HUES6 (cell line): ENCODE measurements around the gene FTCDNL1.

Experiments used
- H3K27ac ChIP-seq: 2 replicates; pipeline ENCODE4 v1.7.0; 2013; ENCODE audit warnings: low read depth, mild to moderate bottlenecking, low read length, inconsistent platforms
- H3K27me3 ChIP-seq: 2 replicates; pipeline ENCODE4 v1.6.1; 2013; ENCODE audit warnings: low read length; ENCODE audit not compliant: control insufficient read depth, insufficient read depth
- H3K36me3 ChIP-seq: 2 replicates; pipeline ENCODE4 v1.6.1; 2013; ENCODE audit warnings: low read length; ENCODE audit not compliant: control insufficient read depth, insufficient read depth
- H3K4me1 ChIP-seq: 2 replicates; pipeline ENCODE4 v1.6.1; 2013; ENCODE audit warnings: low read length; ENCODE audit not compliant: control insufficient read depth, insufficient read depth
- H3K4me3 ChIP-seq: 2 replicates; pipeline ENCODE4 v1.5.1; 2013; ENCODE audit warnings: low read depth, low read length
- H3K9ac ChIP-seq: one replicate; pipeline ENCODE4 v1.6.1; 2013; ENCODE audit warnings: mild to moderate bottlenecking, low read length
- H3K9me3 ChIP-seq: 2 replicates; pipeline ENCODE4 v1.6.1; 2013; ENCODE audit warnings: low read depth, low read length; ENCODE audit not compliant: control insufficient read depth, insufficient read depth

Gene FTCDNL1

GRCh38 chr2:199762963-199763362 is 88.0 kb downstream of the FTCDNL1 start:
- Histone ChIP-seq H3K27ac (no peak overlapping the region), H3K9ac (no peak overlapping the region), H3K4me3 (no peak overlapping the region), H3K36me3 (no peaks in the 10 kb centered on the region), H3K27me3 (no peaks in the 10 kb centered on the region), H3K9me3 (no peaks in the 10 kb centered on the region), H3K4me1 (no peaks in the 10 kb centered on the region)

- Histone ChIP-seq H3K4me3 (no peak overlapping the region), H3K9ac (no peak overlapping the region), H3K4me1 (no peaks in the 10 kb centered on the region), H3K27me3 (no peaks in the 10 kb centered on the region), H3K27ac (no peak overlapping the region), H3K36me3 (no peaks in the 10 kb centered on the region), H3K9me3 (no peaks in the 10 kb centered on the region)
Observed at GRCh38 chr2:199760574-199760973, 90.4 kb downstream of the FTCDNL1 start.

DNA sequence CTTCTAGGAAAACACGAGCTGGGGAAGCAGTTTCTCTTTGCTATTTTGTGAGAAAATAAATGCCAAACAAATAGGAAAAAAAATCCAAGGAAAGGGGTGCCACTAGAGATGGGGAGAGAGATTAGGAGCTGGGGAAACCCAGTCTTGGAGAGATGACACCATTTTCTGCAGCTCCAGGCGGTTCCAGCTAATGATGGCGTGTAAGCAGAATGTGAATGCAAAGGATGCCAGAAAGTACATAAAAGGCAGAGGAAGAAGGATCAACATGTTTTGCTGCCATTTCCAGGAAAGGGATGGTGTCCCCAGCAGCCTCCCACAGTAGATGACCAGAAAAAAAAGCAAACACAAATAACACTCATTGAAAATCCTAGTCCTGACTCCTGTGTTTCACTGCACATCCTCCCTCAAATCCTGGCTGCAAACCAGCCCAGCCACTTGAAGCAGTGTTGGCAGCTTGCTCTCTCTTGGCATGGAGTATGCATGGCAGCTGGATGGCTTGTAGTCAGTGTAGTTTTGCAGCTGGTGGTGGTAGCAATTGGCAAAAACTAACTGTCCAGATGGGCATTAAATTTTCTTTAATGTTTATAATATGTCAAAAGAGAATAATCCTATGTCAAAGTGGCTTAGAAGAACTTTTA is 93.6 kb downstream of the FTCDNL1 start:
- Histone ChIP-seq H3K4me3 (no peak overlapping the region), H3K9ac (no peak overlapping the region), H3K27ac (no peak overlapping the region), H3K4me1 (no peaks in the 10 kb centered on the region), H3K9me3 (peaks cover 5% of the 10 kb centered on the region; the same call in 1 of the 2 replicates), H3K36me3 (no peaks in the 10 kb centered on the region), H3K27me3 (no peaks in the 10 kb centered on the region)

DNA sequence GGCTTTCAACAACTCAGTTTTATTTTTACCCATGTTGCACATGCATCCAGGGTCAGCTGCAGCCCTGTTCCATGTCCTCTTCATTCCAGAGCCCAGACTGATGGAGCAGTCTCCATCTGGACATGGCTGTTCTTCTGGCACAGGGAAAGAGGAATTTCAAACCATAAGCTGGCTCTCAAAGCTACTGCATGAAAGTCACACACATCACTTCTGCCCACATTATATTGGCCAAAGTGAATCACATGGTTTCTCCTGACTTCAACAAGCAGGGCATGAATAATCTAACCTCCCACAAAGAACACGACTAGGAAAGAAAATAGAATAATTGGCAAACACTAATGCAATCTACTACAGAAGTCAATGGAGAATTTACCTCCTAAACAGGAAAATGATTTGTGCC is 94.2 kb downstream of the FTCDNL1 start:
- Histone ChIP-seq H3K36me3 (no peaks in the 10 kb centered on the region), H3K9me3 (peaks cover 10% of the 10 kb centered on the region; the same call in 1 of the 2 replicates), H3K4me3 (no peak overlapping the region), H3K27ac (no peak overlapping the region), H3K9ac (no peak overlapping the region), H3K27me3 (no peaks in the 10 kb centered on the region), H3K4me1 (no peaks in the 10 kb centered on the region; the same call in 1 of the 2 replicates)

GRCh38 chr2:199756211-199756610 is 94.8 kb downstream of the FTCDNL1 start:
- Histone ChIP-seq H3K27me3 (no peaks in the 10 kb centered on the region), H3K36me3 (no peaks in the 10 kb centered on the region), H3K27ac (no peak overlapping the region), H3K9me3 (peaks cover 10% of the 10 kb centered on the region; the same call in 1 of the 2 replicates), H3K4me3 (no peak overlapping the region), H3K9ac (no peak overlapping the region), H3K4me1 (peaks cover 5% of the 10 kb centered on the region; the same call in 1 of the 2 replicates)

GRCh38 chr2:199754766-199755165 is 96.2 kb downstream of the FTCDNL1 start:
- no peak overlapping the region for H3K27ac ChIP-seq
- peaks cover 8% of the 10 kb centered on the region; the same call in 1 of the 2 replicates for H3K4me1 ChIP-seq
- no peak overlapping the region for H3K9ac ChIP-seq
- H3K9me3 ChIP-seq: peaks cover 10% of the 10 kb centered on the region; the same call in 1 of the 2 replicates
- no peaks in the 10 kb centered on the region for H3K36me3 ChIP-seq
- no peak overlapping the region for H3K4me3 ChIP-seq
- H3K27me3 ChIP-seq: no peaks in the 10 kb centered on the region

DNA sequence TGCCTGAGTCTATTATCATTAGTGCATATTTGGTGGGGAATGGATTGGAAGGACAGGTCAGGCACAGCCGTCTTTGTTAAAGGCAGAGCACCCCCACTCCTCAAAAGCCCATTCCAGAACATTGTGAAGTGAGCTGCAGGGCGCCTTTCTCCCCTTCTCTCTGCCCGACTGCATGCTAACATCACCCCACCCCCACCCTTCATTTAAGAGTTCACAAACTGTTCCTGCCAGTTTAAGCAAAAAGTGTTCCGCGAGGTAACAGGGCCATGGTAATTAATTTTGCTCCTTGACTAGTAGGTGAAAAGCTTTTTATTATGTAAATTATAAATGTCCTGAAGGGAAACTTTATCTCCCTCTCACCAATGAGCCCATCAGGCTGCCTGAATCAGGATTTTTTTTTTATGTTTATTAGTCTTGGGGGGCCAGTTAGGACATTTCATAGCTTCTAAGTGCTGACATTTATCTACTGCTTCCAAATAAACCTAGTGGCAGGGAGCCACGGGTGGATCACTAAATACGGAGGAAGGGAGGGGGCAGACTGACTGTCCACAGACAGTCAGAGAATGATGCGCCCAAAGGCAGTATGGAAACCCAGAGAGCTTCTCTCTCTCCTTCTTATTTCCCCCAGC is 99.4 kb downstream of the FTCDNL1 start:
- no peaks in the 10 kb centered on the region for H3K36me3 ChIP-seq
- H3K4me1 ChIP-seq: peaks cover 8% of the 10 kb centered on the region; the same call in 1 of the 2 replicates
- H3K27me3 ChIP-seq: no peaks in the 10 kb centered on the region
- no peak overlapping the region for H3K9ac ChIP-seq
- peaks cover 10% of the 10 kb centered on the region; the same call in 1 of the 2 replicates for H3K9me3 ChIP-seq
- no peak overlapping the region for H3K27ac ChIP-seq
- no peak overlapping the region for H3K4me3 ChIP-seq

DNA sequence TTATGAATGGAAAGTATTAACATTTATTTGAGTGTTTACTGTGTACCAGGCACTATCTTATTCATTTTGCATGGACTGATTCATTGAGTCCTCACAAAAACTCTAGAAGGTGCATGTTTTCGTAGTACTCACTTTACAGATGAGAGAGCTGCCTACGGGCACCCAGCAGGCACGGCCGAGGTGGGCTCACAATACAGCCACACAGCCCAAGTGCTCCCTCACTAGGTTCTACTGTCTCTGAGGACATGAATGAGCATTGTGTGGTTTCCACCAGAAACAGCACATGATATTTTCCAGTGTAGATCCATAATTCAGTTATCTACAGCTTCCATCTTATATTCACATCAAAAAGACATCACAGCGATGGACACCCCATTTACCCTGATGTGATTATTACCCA is 101.4 kb downstream of the FTCDNL1 start:
- H3K4me1 ChIP-seq: peaks cover 13% of the 10 kb centered on the region
- no peak overlapping the region for H3K4me3 ChIP-seq
- H3K36me3 ChIP-seq: no peaks in the 10 kb centered on the region
- H3K9ac ChIP-seq: no peak overlapping the region
- H3K27ac ChIP-seq: no peak overlapping the region
- no peaks in the 10 kb centered on the region for H3K27me3 ChIP-seq
- H3K9me3 ChIP-seq: peaks cover 10% of the 10 kb centered on the region; the same call in 1 of the 2 replicates

GRCh38 chr2:199744724-199745123 is 106.3 kb downstream of the FTCDNL1 start:
- Histone ChIP-seq H3K27me3 (no peaks in the 10 kb centered on the region), H3K4me1 (peaks cover 32% of the 10 kb centered on the region), H3K36me3 (no peaks in the 10 kb centered on the region), H3K27ac (no peak overlapping the region), H3K9me3 (no peaks in the 10 kb centered on the region), H3K9ac (no peak overlapping the region), H3K4me3 (no peak overlapping the region)

DNA sequence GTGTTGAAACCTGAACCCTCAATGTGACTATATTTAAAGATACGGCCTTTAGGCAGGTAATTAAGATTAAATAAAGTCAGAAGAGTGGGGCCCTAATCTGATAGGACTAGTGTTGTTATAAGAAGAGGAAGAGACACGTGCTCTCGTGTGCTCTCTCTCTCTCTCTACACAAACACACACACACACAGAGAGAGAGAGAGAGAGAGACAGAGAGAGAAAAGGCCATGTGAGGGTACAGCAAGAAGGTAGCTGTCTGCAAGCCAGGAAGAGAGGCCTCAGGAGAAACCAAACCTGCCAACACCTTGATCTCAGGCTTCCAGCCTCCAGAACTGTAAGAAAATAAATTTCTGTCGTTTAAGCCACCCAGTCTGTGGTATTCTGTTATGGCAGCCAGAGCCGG is 106.7 kb downstream of the FTCDNL1 start:
- H3K9ac ChIP-seq: no peak overlapping the region
- H3K27ac ChIP-seq: no peak overlapping the region
- peaks cover 36% of the 10 kb centered on the region for H3K4me1 ChIP-seq
- no peaks in the 10 kb centered on the region for H3K27me3 ChIP-seq
- H3K9me3 ChIP-seq: no peaks in the 10 kb centered on the region
- H3K4me3 ChIP-seq: no peak overlapping the region
- no peaks in the 10 kb centered on the region for H3K36me3 ChIP-seq

DNA sequence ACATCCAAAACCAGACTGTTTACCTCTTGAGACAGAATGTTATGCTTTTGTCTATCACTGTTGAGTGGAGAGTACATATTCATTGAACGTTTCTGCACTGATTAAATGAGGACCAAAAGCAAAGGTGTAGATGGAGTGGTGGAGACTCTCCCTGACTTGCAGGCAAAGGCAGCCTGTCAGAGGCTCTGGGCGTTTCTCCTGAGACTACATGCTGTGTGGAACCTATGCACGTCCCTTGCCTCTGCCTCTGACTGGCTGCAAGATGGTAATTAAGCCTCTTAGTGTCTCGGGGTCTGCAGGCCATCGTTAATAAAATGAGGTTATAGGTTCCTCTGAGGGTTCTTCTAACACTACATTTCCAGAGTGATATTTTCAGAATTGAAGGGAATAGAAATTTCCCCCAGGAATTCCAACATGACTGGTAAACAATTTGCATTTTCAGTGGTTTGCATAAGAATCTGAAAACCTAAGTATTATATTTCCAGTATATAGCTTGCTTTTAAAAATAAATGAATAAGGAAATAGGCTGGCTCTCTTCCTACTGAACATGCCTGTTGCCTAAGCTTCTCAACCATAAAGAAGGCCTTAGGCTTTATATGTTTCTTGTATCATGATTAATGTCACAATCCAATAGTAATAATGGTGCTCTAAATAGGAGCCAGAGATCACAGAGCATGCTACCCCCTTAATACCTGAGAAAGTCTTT is 107.4 kb downstream of the FTCDNL1 start:
- no peaks in the 10 kb centered on the region for H3K27me3 ChIP-seq
- no peak overlapping the region for H3K4me3 ChIP-seq
- no peaks in the 10 kb centered on the region for H3K9me3 ChIP-seq
- H3K4me1 ChIP-seq: peaks cover 42% of the 10 kb centered on the region
- no peak overlapping the region for H3K9ac ChIP-seq
- no peaks in the 10 kb centered on the region for H3K36me3 ChIP-seq
- H3K27ac ChIP-seq: no peak overlapping the region
